ENCODE results near the gene MYO10. TPM values are rescaled to one million over a fixed set of nuclear protein-coding genes. Genes with fewer than 3 reads are reported as not detected.
"Not testable (repeated sequence)": the region's sequence is repeated elsewhere in the genome, so short reads cannot be mapped to it uniquely, and the experiment has no call there.

MYO10 gene
- total RNA-seq, 1 donor from 2014 or later = 21.2 TPM

DNA sequence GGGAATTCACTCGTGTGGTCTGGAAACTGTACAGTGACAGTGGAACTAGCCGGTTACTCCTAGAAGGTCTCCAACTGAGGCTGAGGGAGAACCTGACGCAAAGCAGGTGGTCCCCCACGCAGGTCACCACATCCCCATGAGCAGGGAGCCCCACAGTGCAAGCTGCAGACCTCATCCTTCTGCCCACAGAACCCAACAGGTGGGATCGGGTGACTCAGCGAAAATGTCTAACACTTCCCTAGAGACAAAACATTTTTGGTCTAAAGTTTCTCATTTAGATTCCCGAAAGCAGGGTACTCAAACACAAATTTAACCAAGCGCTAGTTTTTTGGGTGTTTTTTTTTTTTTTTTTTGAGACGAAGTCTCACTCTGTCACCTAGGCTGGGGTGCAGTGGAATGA is 256.9 kb downstream of the MYO10 start:
- no peak for DNase-seq (ENCODE audit: low spot score)

DNA sequence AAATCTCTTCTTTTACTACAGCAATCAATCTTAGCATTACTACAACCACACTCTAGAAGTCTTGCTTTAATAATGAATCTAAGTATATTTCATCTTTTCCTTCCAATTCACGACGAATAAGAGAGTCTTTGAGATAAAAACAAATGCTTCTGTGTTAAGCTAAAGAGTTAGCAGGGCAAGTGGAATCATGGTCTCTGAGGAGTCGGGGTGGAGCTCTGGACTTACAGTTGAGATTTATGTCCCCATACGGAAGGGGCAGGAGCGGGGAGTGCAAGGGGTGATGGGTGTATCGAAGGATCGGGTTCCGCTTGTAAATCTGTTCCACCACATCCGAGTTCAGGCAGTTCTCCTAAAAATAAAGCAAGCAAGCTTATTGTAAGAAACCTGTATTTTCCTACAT is 260.3 kb downstream of the MYO10 start:
- no peak for DNase-seq (ENCODE audit: low spot score)

DNA sequence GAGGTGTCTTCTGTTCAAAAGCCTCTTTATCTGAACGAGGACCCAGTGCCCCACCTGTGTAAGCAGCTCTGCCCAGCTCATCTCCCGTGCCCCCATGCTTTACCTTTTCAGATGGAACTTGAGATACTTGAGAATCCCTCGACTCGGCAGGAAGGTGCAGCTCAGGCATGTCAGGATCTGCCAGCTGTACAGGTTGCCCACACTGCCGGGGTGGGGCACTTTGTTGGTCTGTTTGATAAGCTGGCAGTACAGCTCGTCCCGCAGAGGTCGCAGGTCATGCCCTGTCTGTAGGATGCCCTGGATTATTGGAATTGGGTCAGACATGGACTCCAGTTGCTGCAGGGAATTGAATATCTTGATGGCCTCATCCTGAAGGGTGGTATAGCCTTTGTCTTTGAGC is 261.3 kb downstream of the MYO10 start:
- DNase-seq (ENCODE audit: low spot score) = no peak

DNA sequence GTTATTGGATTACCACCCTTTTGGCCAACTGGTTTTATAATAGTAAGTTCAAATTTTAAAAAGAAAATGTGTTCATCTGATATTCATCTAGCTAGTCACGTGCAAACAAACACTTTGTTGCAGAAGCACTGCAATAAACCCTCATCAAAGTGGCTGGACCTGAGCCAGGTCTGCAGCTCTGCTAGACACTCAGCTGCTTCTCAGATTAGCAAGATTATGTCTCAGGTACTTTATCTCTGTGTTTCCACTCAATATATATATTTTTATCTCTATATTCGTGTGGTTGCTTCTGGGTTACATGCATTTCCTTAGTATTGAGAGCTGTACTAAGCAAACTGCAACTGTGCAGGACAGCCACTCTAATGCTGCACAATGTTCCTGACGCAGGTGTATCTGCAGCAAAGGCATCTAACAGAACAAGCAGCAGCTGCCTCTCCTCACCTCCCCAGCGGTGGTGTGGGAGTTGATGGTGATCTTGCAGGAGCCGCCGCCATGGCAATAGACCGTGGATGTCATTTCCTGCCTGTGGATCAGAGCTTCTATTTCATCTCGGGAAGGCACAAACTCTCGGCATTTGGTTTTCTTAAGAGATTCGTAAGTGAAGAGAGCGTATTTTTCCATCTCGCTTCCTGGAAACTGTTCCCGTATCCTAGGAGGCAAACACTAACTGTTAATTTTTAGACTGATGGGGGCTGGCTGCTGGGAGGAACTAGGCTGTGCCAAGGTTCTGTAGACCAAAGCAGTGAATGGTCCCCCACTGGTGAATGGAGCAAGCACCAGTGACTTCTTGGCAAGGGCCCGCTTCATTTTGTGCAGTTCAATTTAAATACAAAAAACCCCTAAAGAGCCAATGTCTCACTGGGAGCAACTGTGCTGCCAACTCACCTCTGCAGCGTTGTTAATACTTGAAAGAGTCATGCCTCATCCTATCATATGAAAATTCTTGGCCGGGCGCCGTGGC is 262.6 kb downstream of the MYO10 start:
- DNase-seq (ENCODE audit: low spot score) = no peak

DNA sequence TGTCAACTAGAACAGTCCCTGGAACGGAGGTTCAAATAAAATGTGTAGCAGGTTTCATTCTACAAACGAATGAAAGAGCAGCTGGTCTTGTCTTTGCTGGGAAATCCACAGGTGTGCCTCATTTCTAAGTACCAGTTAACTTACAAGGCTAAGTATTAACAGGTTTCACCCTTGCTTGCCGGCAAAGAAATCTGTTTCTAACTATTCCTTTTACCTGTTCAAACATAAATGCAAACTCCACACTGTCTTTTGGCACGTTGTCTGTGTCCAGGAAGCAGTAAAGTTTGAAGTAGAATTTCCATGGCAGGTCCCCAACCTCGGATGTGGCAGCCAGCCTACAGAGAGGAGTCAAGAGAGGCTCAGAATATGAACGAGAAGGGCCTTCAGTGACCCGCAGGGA is 264.9 kb downstream of the MYO10 start:
- no peak for DNase-seq (ENCODE audit: low spot score)

DNA sequence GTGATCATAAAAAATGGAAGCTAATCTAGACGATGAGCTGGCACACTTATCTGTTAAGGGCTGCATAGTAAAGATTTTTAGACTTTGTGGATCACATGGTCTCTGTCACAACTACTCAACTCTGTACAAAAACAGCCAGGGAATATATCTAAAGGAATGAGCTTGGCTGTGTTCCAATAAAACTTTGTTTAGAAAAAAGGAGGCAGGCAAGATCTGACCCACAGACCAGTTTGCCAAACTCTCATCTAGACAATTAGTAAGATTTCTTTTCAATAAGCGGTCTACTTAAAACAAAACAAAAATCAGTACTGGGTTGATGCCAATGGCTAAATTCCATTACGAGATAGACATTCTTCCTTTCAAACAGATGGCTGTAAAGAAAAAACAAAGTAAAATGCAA is 266.3 kb downstream of the MYO10 start:
- no peak for DNase-seq (ENCODE audit: low spot score)

DNA sequence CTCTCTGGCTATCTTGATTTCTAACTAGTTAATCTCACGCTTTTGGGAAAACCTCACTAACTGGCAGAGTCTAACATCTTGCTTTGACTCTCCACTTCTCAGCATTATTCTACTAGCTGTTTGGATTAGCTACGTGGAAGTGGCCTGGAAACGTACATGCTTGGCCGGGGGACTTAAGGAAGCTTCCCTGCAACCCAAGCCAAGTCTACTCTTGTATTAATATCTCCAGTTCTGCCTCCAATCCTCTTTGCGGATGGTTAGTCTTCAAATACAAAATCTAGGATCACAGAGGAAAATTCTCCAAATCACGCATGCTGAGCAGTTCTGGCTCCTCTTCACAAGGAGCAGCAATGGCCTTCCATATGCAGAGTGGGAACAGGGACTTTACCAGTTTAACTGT is 267.5 kb downstream of the MYO10 start:
- DNase-seq (ENCODE audit: low spot score) = no peak

DNA sequence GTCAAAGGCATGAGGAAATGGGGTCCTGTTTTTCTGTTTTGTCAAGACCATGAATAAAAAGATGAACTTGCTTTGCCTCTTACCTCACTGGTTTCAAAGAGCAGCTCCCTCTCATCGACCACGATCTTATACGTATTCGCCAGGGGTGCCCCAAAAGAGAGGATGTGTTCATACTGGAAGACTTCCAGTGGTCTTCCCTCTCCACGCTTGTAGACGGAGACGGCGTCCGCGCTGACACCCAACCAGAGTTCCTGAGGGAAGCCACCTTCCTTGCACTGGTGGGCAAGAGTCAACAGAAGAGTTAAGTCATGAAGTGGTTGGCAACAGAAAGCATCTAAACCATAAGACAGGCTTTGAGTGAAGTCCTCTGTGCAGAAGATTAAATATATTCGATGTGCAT is 267.9 kb downstream of the MYO10 start:
- DNase-seq (ENCODE audit: low spot score) = no peak

DNA sequence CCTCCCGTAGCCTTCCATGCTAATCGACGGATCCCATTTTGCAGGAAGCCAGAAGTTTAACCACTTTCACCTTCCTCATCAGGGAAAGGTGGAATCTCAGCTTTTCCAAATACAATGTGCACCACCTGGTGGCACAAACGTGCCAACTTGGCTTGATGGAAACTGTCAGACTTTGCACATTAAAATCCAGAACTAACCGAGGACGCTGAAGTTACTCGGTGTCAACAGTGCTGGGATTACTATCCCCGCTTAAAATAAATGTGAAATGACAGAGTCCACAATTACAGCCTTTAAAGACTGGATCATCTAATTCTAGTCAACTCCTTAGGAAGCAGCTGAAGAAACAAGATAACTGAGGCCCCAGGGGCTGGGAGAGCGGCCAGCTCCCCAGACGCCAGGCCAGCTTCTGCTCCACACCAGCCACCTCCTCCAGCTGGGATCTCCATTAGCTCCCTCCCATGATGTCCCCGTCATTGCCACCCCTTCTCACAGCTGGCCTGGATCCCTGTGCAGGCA is 269.1 kb downstream of the MYO10 start:
- no peak for DNase-seq (ENCODE audit: low spot score)

DNA sequence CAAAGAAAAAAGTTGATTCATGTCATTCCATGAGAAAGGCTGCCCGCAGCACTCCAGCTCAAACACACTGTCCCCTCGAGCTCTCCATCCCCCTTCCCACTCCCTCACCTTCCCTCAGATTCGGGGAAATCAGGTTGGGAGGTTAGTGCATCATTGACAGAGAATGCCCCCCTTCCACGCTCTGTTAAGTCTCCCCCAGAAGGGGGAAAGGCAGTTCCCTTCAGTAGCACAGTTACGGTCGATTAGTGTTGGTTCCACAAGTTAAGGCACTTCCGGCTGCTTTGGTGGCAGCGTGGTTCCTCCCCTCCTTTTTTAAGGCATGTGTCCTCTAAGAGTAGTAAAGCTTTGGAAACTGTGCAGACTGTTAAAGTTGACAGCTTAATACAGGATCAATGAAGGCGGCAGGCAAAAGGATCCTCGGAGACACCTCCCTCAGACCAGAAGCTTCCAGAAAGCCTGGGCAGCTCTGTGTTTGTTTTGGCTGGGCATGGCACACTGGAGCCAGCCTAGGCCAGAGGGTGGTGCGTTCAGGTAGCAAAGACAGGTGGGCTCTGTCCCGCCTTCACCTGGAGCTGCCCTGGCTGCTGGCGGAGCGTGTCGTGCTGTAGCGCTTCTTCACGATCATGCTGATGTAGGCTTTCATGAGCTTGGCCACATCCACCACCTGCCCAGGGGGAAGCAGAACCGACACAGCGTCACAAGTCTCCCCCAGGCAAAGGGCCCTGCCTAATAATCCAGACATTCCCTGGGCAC is 269.8 kb downstream of the MYO10 start:
- DNase-seq (ENCODE audit: low spot score) = no peak

DNA sequence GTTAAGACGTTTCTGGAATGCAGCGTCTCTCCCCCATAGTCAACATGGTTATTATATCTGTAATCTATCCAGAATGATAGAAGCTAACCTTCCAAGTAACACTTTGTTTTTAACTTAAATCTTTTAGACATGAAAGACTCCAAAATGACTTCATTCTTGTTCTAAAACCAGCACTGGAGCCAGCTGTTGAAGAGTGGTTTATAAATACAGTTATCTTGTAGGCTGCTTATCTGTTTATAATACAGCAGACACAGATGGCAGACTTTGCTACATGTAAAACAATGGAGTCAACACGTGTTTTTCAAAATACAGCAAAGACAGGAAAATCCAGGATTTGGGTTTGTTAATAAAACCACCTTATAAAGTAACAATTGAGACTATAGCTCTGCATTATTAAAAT is 270.5 kb downstream of the MYO10 start:
- no peak for DNase-seq (ENCODE audit: low spot score)

DNA sequence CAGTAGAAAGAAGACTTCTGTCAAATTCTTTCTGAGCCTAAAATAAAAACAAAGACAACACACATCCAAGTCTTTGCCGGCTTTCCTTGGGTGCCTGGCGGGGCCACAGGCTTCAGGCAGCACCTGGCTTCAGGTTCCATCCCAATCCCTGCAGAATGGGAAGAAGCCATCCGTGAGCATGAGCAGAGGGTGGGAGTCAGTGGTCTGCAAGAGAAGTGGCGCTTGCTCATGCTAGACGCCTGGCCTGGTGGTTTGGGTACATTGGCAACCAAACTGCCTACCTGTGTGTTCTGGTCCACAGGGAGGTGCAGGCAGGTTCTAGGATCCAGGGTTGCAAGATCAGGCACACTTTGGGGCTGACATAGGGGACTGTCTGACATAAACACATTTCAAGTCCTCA is 271.7 kb downstream of the MYO10 start:
- no peak for DNase-seq (ENCODE audit: low spot score)

DNA sequence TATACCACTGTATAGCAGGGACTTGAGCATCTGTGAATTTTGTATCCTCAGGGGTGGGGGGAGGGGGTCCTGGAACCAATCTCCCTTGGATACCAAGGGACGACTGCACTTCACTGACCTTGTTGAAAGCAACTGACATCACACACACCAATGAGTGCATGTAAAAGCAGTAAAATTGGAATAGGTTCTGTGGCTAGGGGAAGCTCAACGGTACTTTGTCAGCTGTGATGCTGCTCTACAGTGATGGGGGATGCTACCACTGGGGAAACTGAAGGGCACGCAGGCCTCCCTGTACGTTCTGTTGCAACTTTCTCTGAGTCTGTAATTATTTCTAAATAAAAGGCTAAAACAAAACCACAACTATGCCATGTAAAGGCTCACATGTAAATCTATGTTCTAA is 272.2 kb downstream of the MYO10 start:
- DNase-seq (ENCODE audit: low spot score) = no peak

DNA sequence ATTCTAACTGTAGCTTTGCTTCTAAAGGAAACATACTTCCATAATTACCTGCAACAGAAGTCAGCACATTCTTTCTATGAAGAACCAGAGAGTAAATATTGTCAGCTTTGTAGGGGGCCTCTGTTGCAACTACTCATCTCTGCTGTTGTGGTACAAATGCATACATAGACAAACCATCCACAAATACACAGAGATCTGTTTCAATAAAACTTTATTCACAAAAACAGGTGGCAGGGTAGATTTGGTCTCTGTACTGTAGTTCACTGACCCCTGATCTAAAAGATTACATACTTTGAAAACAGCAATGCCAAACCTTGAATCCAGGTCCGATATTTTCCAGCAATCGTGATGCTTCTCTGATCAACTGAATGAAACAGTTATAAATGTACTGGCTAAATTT is 274.4 kb downstream of the MYO10 start:
- DNase-seq (ENCODE audit: low spot score) = no peak

DNA sequence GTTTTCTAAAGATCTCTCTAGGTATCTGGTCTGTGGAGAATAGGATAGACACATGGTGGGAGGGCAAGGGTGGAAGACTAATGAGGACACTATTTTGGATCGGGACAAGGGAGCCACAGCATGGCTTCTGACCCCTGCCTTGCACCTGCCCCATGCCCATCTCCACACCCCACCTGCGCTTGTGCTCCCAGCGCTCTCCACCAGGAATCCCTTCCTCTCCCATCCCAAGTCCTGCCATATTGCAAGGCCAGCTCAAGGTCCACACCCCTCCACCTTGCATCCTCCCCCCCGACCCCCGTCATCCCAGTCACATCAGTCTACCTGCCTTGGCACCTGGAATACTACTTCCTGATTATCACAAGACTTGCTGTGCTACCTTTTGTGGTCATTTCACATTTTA is 275.1 kb downstream of the MYO10 start:
- no peak for DNase-seq (ENCODE audit: low spot score)

DNA sequence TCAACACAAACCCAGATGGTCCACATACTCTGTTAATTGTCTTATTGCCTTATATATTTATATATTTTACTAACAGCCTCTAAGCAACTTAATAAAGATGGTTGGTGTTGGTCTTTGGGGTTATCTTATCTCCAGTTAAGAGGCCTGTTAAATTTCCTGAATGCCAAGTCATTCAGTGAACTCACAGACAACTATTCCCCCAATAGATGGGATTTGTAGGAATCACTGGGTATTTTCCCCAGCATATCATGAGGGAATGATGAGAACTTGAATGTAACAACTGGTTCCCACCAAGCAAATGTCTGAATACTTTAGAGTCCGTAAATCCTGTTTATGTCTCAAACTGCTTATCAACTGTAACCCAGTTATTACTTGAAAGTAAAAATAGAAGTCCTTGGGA is 276.6 kb downstream of the MYO10 start:
- no peak for DNase-seq (ENCODE audit: low spot score)

DNA sequence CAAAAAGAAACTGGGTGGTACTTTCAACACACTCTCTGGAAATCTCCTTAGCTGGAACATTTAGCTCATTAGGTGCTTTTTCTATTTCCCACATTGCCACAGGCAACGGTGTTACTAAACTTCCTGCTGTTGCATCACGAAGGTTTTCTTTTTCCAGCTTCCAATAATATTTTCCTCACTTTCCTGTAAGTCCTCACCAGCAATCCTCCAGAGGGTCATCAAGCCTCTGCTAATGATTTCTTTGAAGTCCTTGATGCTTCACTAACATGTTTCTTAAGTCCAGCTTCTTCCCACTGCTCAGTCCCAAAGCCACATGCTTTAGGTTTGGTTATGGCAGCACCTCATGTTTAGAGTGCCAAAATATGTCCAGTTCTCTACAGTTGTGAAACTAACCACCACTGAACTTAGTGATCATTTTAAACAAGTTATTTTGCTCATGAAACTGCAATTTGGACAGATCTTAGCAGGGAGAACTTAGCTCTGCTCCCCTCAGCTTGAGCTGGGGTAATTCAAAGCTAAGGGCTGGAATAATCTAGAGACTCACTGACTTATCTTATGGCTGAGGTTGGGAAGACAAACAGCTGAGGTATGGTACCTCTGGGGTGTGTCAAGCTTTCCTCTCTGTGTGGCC is 279.4 kb downstream of the MYO10 start:
- DNase-seq (ENCODE audit: low spot score) = no peak

DNA sequence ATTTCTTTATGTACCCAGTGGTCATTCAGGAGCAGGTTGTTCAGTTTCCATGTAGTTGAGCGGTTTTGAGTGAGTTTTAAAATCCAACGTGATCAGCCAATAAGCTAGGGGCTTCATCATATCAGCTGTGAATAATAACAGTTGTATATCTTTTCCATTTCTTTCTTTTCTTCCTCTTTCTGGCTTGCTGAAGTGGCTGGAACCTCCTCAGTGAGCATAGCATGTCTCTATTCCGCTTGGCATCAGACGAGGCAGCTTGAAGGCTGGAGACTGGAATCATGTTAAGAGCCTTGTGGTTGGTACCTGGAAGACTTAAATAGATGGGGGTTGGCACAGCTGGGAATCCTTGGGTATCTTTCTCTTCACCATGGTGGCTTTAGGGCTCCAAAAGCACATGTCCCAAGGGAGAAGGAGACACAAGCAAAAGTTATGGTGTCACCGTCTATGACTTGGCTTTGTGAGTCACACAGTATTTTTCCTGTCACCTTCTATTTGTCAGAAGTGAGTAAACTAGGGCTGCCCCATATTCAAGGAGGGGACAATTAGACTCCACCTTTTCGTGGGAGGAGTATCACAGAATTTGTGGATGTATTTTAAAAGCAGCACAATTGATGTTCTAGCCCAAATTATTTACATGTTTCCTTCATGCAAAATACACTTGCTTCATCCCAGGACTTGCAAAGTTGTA is 281.3 kb downstream of the MYO10 start:
- DNase-seq (ENCODE audit: low spot score) = no peak

DNA sequence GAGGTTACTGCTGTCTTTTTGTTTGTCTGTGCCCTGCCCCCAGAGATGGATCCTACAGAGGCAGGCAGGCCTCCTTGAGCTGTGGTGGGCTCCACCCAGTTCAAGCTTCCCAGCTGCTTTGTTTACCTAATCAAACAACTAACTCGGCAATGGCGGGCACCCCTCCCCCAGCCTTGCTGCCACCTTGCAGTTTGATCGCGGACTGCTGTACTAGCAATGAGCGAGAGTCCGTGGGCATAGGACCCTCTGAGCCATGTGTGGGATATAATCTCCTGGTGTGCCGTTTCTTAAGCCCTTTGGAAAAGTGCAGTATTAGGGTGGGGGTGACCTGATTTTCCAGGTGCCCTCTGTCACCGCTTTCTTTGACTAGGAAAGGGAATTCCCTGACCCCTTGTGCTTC is 287.3 kb downstream of the MYO10 start:
- not testable (repeated sequence) for DNase-seq (ENCODE audit: low spot score)

DNA sequence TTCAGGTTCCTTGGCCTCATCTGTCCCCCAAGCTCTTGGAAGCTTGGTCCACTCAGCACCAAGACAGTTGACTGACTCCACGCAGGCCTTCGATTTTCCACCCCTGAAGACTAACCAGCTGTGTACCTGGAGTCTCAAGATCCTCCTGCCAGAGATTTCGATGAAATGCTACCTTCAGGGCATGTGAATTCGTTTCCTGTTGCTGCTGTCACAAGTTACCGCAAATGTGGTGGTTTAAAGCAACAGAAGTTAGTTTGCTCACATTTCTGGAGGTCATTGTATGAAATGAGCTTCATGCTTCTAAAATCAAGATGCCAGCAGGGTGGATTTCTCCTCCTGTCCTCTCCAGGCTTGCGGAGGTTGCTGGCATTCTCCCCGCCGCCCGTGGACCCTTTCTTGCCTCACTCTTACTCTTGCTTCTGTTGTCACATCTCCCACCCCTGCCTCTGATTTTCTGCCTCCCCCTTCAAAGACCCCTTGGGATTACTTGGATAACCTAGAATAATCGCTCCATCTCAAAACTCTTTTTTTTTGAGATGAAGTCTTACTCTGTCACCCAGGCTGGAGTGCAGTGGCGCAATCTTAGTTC is 291.7 kb downstream of the MYO10 start:
- no peak for DNase-seq (ENCODE audit: low spot score)

DNA sequence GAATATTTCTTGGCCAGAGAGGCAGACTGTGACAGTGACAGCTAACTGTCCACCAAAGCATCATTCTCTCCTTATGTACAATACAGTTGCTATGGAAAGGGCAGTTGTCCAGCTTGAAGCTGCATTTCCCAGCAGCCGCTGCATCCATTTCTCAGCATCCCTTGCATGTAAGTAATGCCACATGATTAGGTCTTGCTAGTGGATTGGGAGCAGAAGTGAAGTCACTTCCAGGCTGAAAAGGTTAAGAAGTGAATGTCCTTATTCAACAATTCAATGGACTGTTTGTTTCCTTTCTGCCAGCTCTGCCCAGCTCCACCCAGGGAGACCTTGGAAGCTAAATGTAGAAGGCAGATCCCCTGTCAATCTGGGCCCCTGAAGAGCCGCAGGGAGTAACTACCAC is 293.2 kb downstream of the MYO10 start:
- no peak for DNase-seq (ENCODE audit: low spot score)
